H1 (cell line): ENCODE results near the gene IFT81. TPM values are rescaled to one million over a fixed set of nuclear protein-coding genes. Genes with fewer than 3 reads are reported as not detected.

Experiments
- CTCF ChIA-PET: fragments of 300-600 bp; sonication (Branson Sonifier 250); formaldehyde crosslinking; loops from one replicate; lab custom pipeline; 2021; ENCODE audit not compliant: partially characterized antibody; lab: Charles Lee
- POLR2A ChIA-PET: fragments of 300-600 bp; sonication (Branson Sonifier 250); formaldehyde crosslinking; loops from one replicate; lab custom pipeline; 2021; ENCODE audit warnings: inconsistent platforms; ENCODE audit not compliant: partially characterized antibody; lab: Charles Lee
- DNase-seq, 2 experiments: peaks; one replicate each; pipeline versions ENCODE4 v3.0.0 to v3.0.0-alpha.2; 2010 to 2022; ENCODE audit warnings: low spot score in 2 of 2, low read depth in 1 of 2, mixed read lengths in 1 of 2
- FAIRE-seq: peaks from 2 replicates; lab custom pipeline; 2011; peaks lifted over from hg19 to GRCh38; lab: Jason Lieb, UNC
- H2AFZ ChIP-seq: 2 replicates; pipeline ENCODE4 v1.8.1; 2012; ENCODE audit warnings: low read length, inconsistent platforms
- H2AK5ac ChIP-seq: 2 replicates; pipeline ENCODE4 v1.6.1; 2013; ENCODE audit warnings: low read depth, low read length
- H2BK120ac ChIP-seq: replicated peaks from 2 replicates; pipeline ENCODE3; 2013; ENCODE audit warnings: low read depth, low read length, inconsistent platforms
- H2BK12ac ChIP-seq: 2 replicates; pipeline ENCODE4 v1.6.1; 2013; ENCODE audit warnings: low read depth, low read length
- H2BK15ac ChIP-seq: 2 replicates; pipeline ENCODE4 v1.6.1; 2013; ENCODE audit warnings: low read length
- H2BK20ac ChIP-seq: 2 replicates; pipeline ENCODE4 v1.6.1; 2013; ENCODE audit warnings: low read length
- H2BK5ac ChIP-seq: 2 replicates; pipeline ENCODE4 v1.6.1; 2013; ENCODE audit warnings: low read depth, low read length
- H3K14ac ChIP-seq: 2 replicates; pipeline ENCODE4 v1.6.1; 2013; ENCODE audit warnings: inconsistent platforms; ENCODE audit not compliant: insufficient read length
- H3K18ac ChIP-seq: 2 replicates; pipeline ENCODE4 v1.6.1; 2013; ENCODE audit warnings: low read length; ENCODE audit errors: extremely low read depth
- H3K23ac ChIP-seq: 2 replicates; pipeline ENCODE4 v1.6.1; 2013; ENCODE audit warnings: inconsistent platforms; ENCODE audit not compliant: insufficient read length
- H3K23me2 ChIP-seq: 2 replicates; pipeline ENCODE4 v1.6.1; 2013; ENCODE audit warnings: low read depth, low read length
- H3K27ac ChIP-seq: 2 replicates; pipeline ENCODE4 v1.6.1; 2011; ENCODE audit warnings: low read depth, low read length, inconsistent platforms
- H3K27me3 ChIP-seq, 4 experiments: replicated peaks in 1 of 4; 1 replicate in 1 of 4; 2 replicates in 3 of 4; pipeline versions ENCODE4 v1.6.1 to v1.8.1; 2011 to 2013; ENCODE audit warnings: low read length in 3 of 4, mild to moderate bottlenecking in 3 of 4, inconsistent platforms in 2 of 4, mixed read lengths in 2 of 4, moderate library complexity in 1 of 4; ENCODE audit not compliant: control insufficient read depth in 3 of 4, insufficient read depth in 3 of 4; ENCODE audit errors: extremely low read depth in 1 of 4
- H3K36me3 ChIP-seq, 4 experiments: 2 replicates each; pipeline versions ENCODE4 v1.6.1 to v1.8.1; 2011 to 2013; ENCODE audit warnings: mild to moderate bottlenecking in 4 of 4, low read length in 3 of 4, moderate library complexity in 2 of 4, control low read depth in 1 of 4, inconsistent platforms in 1 of 4; ENCODE audit not compliant: insufficient read depth in 4 of 4, control insufficient read depth in 2 of 4
- H3K4ac ChIP-seq: replicated peaks from 2 replicates; pipeline ENCODE3; 2013; ENCODE audit warnings: low read length, low read depth, mixed read lengths, inconsistent platforms; ENCODE audit not compliant: insufficient read length
- H3K4me1 ChIP-seq, 4 experiments: replicated peaks in 1 of 4; 1 replicate in 1 of 4; 2 replicates in 3 of 4; pipeline versions ENCODE4 v1.6.1 to v1.8.1; 2011 to 2013; ENCODE audit warnings: low read length in 3 of 4, inconsistent platforms in 2 of 4, mixed read lengths in 1 of 4; ENCODE audit not compliant: insufficient read depth in 4 of 4, control insufficient read depth in 3 of 4
- H3K4me2 ChIP-seq, 2 experiments: 2 replicates each; pipeline versions ENCODE4 v1.6.1 to v1.8.1; 2011 to 2013; ENCODE audit warnings: low read depth in 2 of 2, low read length in 2 of 2, control low read depth in 1 of 2, inconsistent platforms in 1 of 2, mild to moderate bottlenecking in 1 of 2; ENCODE audit not compliant: insufficient read depth in 1 of 2
- H3K4me3 ChIP-seq, 4 experiments: fragments of 200-600, 300-600 bp in 1 of 4; sonication (generic), shearing (Covaris generic), sonication (Bioruptor Twin) in 1 of 4; 2 replicates each; pipeline versions ENCODE4 v1.5.1 to v1.8.1; 2011 to 2016; ENCODE audit warnings: low read length in 4 of 4, low read depth in 3 of 4, control low read depth in 2 of 4, inconsistent platforms in 2 of 4, mild to moderate bottlenecking in 2 of 4, mixed read lengths in 1 of 4, moderate library complexity in 1 of 4; ENCODE audit not compliant: insufficient read depth in 2 of 4; ENCODE audit errors: extremely low read depth in 1 of 4
- H3K56ac ChIP-seq: replicated peaks from 2 replicates; pipeline ENCODE3; 2013; ENCODE audit warnings: low read depth, mild to moderate bottlenecking, mixed read lengths, low read length, inconsistent platforms; ENCODE audit not compliant: insufficient read length
- H3K79me1 ChIP-seq: 2 replicates; pipeline ENCODE4 v1.6.1; 2013; ENCODE audit warnings: low read depth, low read length, control low read depth
- H3K79me2 ChIP-seq, 2 experiments: 2 replicates each; pipeline versions ENCODE4 v1.6.1 to v1.8.1; 2012 to 2013; ENCODE audit warnings: low read length in 2 of 2, mild to moderate bottlenecking in 2 of 2, inconsistent platforms in 1 of 2; ENCODE audit not compliant: insufficient read depth in 2 of 2, control insufficient read depth in 1 of 2
- H3K9ac ChIP-seq, 4 experiments: replicated peaks in 1 of 4; 1 replicate in 1 of 4; 2 replicates in 3 of 4; pipeline versions ENCODE4 v1.6.1 to v1.8.1; 2011 to 2013; ENCODE audit warnings: low read depth in 3 of 4, low read length in 3 of 4, control low read depth in 2 of 4, mild to moderate bottlenecking in 2 of 4, moderate library complexity in 2 of 4, inconsistent platforms in 1 of 4; ENCODE audit errors: extremely low read depth in 1 of 4
- H3K9me3 ChIP-seq, 2 experiments: 2 replicates each; pipeline versions ENCODE4 v1.6.1 to v1.8.1; 2012 to 2013; ENCODE audit warnings: mild to moderate bottlenecking in 2 of 2, moderate library complexity in 2 of 2, control low read depth in 1 of 2, inconsistent platforms in 1 of 2, low read depth in 1 of 2, low read length in 1 of 2, mixed read lengths in 1 of 2; ENCODE audit not compliant: insufficient read depth in 2 of 2
- H4K20me1 ChIP-seq, 2 experiments: replicated peaks in 1 of 2; 2 replicates each; pipeline versions ENCODE3 to v1.8.1; 2011 to 2013; ENCODE audit warnings: inconsistent platforms in 2 of 2, low read length in 2 of 2, mild to moderate bottlenecking in 1 of 2; ENCODE audit not compliant: insufficient read depth in 2 of 2, control insufficient read depth in 1 of 2
- H4K5ac ChIP-seq: 2 replicates; pipeline ENCODE4 v1.6.1; 2013; ENCODE audit warnings: low read length, low read depth, mixed read lengths, inconsistent platforms; ENCODE audit not compliant: insufficient read length
- H4K8ac ChIP-seq: 2 replicates; pipeline ENCODE4 v1.8.0; 2013; ENCODE audit warnings: mild to moderate bottlenecking, moderate library complexity, low read length, inconsistent platforms; ENCODE audit not compliant: insufficient read depth; ENCODE audit errors: extremely low read depth
- H4K91ac ChIP-seq: replicated peaks from 2 replicates; pipeline ENCODE3; 2013; ENCODE audit warnings: low read length, mixed read lengths, inconsistent platforms; ENCODE audit not compliant: insufficient read length
- HDAC2 ChIP-seq, 2 experiments: fragments of 300-600 bp in 1 of 2; sonication (generic) in 1 of 2; IDR thresholded peaks; 2 replicates each; pipeline ENCODE4 v1.6.1; 2011 to 2012; ENCODE audit warnings: low read depth in 2 of 2, low read length in 2 of 2, mild to moderate bottlenecking in 2 of 2, moderate library complexity in 2 of 2, borderline replicate concordance in 1 of 2, inconsistent platforms in 1 of 2
- POLR2AphosphoS5 ChIP-seq: IDR thresholded peaks from 2 replicates; pipeline ENCODE4 v1.6.1; 2011; ENCODE audit warnings: low read depth, low read length
- RAD21 ChIP-seq, 2 experiments: IDR thresholded peaks in 1 of 2; conservative IDR thresholded peaks in 1 of 2; 2 replicates each; pipeline ENCODE4 v1.6.1; 2011; ENCODE audit warnings: low read depth in 2 of 2, low read length in 2 of 2, improper control_type of control experiment in 1 of 2, inconsistent platforms in 1 of 2, mild to moderate bottlenecking in 1 of 2, moderate library complexity in 1 of 2
- SIRT6 ChIP-seq: IDR thresholded peaks from one replicate; pipeline ENCODE4 v1.7.1; 2012; ENCODE audit warnings: low read length, inconsistent platforms
- SIX5 ChIP-seq: IDR thresholded peaks from 2 replicates; pipeline ENCODE4 v1.6.1; 2011; ENCODE audit warnings: mild to moderate bottlenecking, low read depth, low read length
- WGBS, 2 experiments: shearing (Covaris generic) in 1 of 2; methylation state at CpG; one replicate each; pipeline versions ENCODE4 v1.1.6 to v1.1.7; 2013 to 2015; ENCODE audit warnings: low lambda C conversion rate in 2 of 2, mixed read lengths in 2 of 2, inconsistent platforms in 1 of 2, low coverage in 1 of 2, missing lambda C conversion rate in 1 of 2; ENCODE audit not compliant: insufficient replicate concordance in 2 of 2, insufficient coverage in 1 of 2, insufficient read length in 1 of 2; ENCODE audit errors: extremely low coverage in 1 of 2, missing lambda C conversion rate in 1 of 2; 5-methylcytosine and 5-hydroxymethylcytosine counted together
- polyA plus RNA-seq, 7 experiments: library from polyadenylated mRNA; depleted of rRNA in 3 of 7; stranded (reverse) in 5 of 7; unstranded in 2 of 7; fragments of >200 nt in 5 of 7; fragments of 200-250 nt in 2 of 7; gene quantifications; 1 replicate in 5 of 7; 2 replicates in 1 of 7; 4 replicates in 1 of 7; pipeline versions ENCODE4 v1.2.1 to v1.2.3, GENCODE V29; 2011 to 2013; ENCODE audit warnings: missing spikeins in 2 of 7, mixed read lengths in 2 of 7
- total RNA-seq: library from RNA; stranded (reverse); fragmentation: NEBNext Ultra II Directional; extraction: Animal tissue kit (Norgen Biotek cat#: 25700); gene quantifications from 2 replicates; pipeline ENCODE4 v1.2.1, GENCODE V29; 2021

Gene IFT81
- total and polyA plus RNA-seq, 2 of the 8 experiments (the other 6 are each of a cell fraction or from before 2014, with no cell fraction given): 4.1 to 14.5 TPM

DNA sequence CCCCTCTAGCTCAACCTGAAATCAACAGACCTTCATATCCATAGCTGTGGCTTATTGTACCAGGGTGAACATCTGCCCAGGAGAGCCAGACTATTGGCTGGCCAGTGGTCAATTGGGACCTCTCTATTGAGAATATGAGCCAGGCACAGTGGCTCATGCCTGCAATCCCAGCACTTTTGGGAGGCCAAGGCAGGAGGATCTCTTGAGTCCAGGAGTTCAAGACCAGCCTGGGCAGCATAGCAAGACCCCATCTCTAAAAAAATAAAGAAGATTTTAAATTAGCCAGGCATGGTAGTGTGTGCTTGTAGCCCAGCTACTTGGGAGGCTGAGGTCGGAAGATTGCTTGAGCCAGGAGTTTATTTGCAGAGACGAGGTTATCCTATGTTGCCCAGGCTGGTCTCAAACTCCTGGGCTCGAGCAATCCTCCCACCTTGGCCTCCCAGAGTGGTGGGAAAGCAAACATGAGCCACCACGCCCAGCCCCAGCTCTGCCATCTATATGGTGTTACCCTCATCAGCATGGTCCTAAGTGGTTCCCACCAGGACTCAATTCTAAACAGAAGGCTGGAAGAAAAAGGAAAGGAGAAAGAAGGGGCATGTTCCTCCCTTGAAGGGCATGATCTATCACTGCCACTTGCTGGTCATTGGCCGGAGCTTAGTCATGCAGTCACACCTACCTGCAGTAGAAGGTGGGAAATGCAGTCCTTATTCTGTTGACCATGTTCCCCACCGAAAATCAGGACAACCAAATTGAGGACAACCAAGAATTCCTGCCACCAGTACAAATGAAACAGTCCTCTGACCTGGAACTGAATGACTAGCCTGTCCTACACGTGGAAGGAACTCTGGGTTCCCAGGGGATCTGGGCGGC is 33.7 kb upstream of the IFT81 start:
- POLR2A ChIA-PET: interaction anchor here (0.5 kb wide), 1 partner anchor 31 kb away, joined by 3 read pairs; no protein-coding TSS in a partner anchor
- no peak overlapping the region for H4K5ac ChIP-seq

More for the DNA sequence above, 33.7 kb upstream of the IFT81 start:
- CTCF ChIA-PET: interaction anchor here (0.6 to 6.1 kb wide), 6 partner anchors 9 to 154 kb away, joined by 3 to 24 read pairs (median 4); no protein-coding TSS in a partner anchor
- H2BK120ac ChIP-seq: no peak overlapping the region
- no peaks in the 10 kb centered on the region for H4K20me1 ChIP-seq
- no peak overlapping the region for H3K27ac ChIP-seq
- FAIRE-seq (no peak), DNase-seq (no peak)
- H4K8ac ChIP-seq: no peak overlapping the region
- H3K23me2 ChIP-seq: no peaks in the 10 kb centered on the region; the same call in 1 of the 2 replicates
- H3K18ac ChIP-seq: no peak overlapping the region
- TF ChIP-seq SIX5 (no peak), RAD21 (IDR thresholded peaks at IDR 0.05 in 1 of 2, conservative IDR thresholded peaks at IDR 0.05 in 1 of 2; ENCODE audit: low read depth in 2 of 2, low read length in 2 of 2) (no peak), POLR2AphosphoS5 (no peak), SIRT6 (no peak), HDAC2 (IDR thresholded peaks at IDR 0.05; ENCODE audit: borderline replicate concordance in 1 of 2, low read depth in 2 of 2, low read length in 2 of 2) (no peak)
- no peak overlapping the region for H3K14ac ChIP-seq
- H2BK5ac ChIP-seq: no peak overlapping the region
- H3K27me3 ChIP-seq: no peaks in the 10 kb centered on the region
- H3K4me3 ChIP-seq: no peak overlapping the region
- no peak overlapping the region for H2BK12ac ChIP-seq
- no peak overlapping the region for H3K4ac ChIP-seq
- H3K79me1 ChIP-seq: no peaks in the 10 kb centered on the region
- no peak overlapping the region for H3K56ac ChIP-seq
- no peak overlapping the region for H2BK15ac ChIP-seq
- H3K36me3 ChIP-seq: no peaks in the 10 kb centered on the region
- H3K9me3 ChIP-seq: no peaks in the 10 kb centered on the region
- H3K23ac ChIP-seq: no peak overlapping the region
- no peak overlapping the region for H4K91ac ChIP-seq
- H3K79me2 ChIP-seq: no peaks in the 10 kb centered on the region
- 86% methylated on average over 8 of the region's 8 CpGs; no CpG with 5 or more reads in 1 of the 2 experiments for WGBS, 2 experiments
- H3K9ac ChIP-seq: no peak overlapping the region
- no peak overlapping the region for H2AK5ac ChIP-seq
- no peak overlapping the region for H3K4me2 ChIP-seq
- H2AFZ ChIP-seq: no peak overlapping the region
- no peaks in the 10 kb centered on the region for H3K4me1 ChIP-seq
- no peak overlapping the region for H2BK20ac ChIP-seq
